ENCODE results near the gene BCL2L15.
"Not testable (repeated sequence)": the region's sequence is repeated elsewhere in the genome, so short reads cannot be mapped to it uniquely, and the experiment has no call there.

BCL2L15 gene

GRCh38 chr1:113855630-113856400 lies 31.6 kb downstream of the BCL2L15 start:
- no peaks in the 10 kb centered on the region for H3K4me1 ChIP-seq (ENCODE audit: control insufficient read depth in 1 of 2, insufficient read depth in 2 of 2, low read length in 2 of 2)
- H3K27me3 ChIP-seq (ENCODE audit: insufficient read depth, low read length): no peaks in the 10 kb centered on the region
- WGBS (ENCODE audit: extremely low coverage, insufficient coverage, insufficient read length): no CpG with 5 or more reads among the region's 4 CpGs
- no peak overlapping the region for H2BK12ac ChIP-seq (ENCODE audit: low read length)
- no peak overlapping the region for H3K14ac ChIP-seq (ENCODE audit: low read length)
- no peaks in the 10 kb centered on the region for H3K79me2 ChIP-seq (ENCODE audit: control insufficient read depth, insufficient read depth, low read length, poor library complexity)
- H3K4me2 ChIP-seq (ENCODE audit: low read length): no peak overlapping the region
- H4K12ac ChIP-seq (ENCODE audit: low read depth, low read length): no peak overlapping the region
- no peak overlapping the region for H2AK5ac ChIP-seq (ENCODE audit: low read length)
- H3K23ac ChIP-seq (ENCODE audit: low read length): no peak overlapping the region
- H3K9ac ChIP-seq (ENCODE audit: low read length): no peak overlapping the region
- H4K91ac ChIP-seq (ENCODE audit: low read depth, low read length): no peak overlapping the region
- H2BK120ac ChIP-seq (ENCODE audit: insufficient read depth, low read length, poor library complexity): no peak overlapping the region
- H2BK5ac ChIP-seq (ENCODE audit: low read depth, low read length, poor library complexity): no peak overlapping the region
- H3K9me3 ChIP-seq (ENCODE audit: insufficient read depth, low read depth, low read length): no peaks in the 10 kb centered on the region
- no peak overlapping the region for H4K8ac ChIP-seq (ENCODE audit: low read depth, low read length)
- no peaks in the 10 kb centered on the region for H3K79me1 ChIP-seq (ENCODE audit: low read length)
- no peak overlapping the region for H3K4me3 ChIP-seq (ENCODE audit: low read depth, low read length)
- H3K18ac ChIP-seq (ENCODE audit: low read length): no peak overlapping the region
- no peak overlapping the region for H3K4ac ChIP-seq (ENCODE audit: low read depth, low read length)
- no peak overlapping the region for H2AFZ ChIP-seq (ENCODE audit: insufficient read depth, low read length, poor library complexity)
- H3K27ac ChIP-seq (ENCODE audit: low read depth, low read length): no peak overlapping the region
- DNase-seq: no peak
- no peaks in the 10 kb centered on the region for H3K36me3 ChIP-seq (ENCODE audit: control insufficient read depth in 1 of 2, insufficient read depth in 2 of 2, low read length in 2 of 2)

GRCh38 chr1:113854234-113854633 lies 33.1 kb downstream of the BCL2L15 start:
- no peak overlapping the region for H2BK5ac ChIP-seq (ENCODE audit: low read depth, low read length, poor library complexity)

GRCh38 chr1:113852694-113853093 lies 34.7 kb downstream of the BCL2L15 start:
- not testable (repeated sequence) for H3K9me3 ChIP-seq (ENCODE audit: insufficient read depth, low read depth, low read length)

More at GRCh38 chr1:113854234-113854633, 33.1 kb downstream of the BCL2L15 start:
- no peak overlapping the region for H3K14ac ChIP-seq (ENCODE audit: low read length)
- H2AFZ ChIP-seq (ENCODE audit: insufficient read depth, low read length, poor library complexity): no peak overlapping the region
- no CpG with 5 or more reads among the region's 1 CpG for WGBS (ENCODE audit: extremely low coverage, insufficient coverage, insufficient read length)
- H3K9me3 ChIP-seq (ENCODE audit: insufficient read depth, low read depth, low read length): no peaks in the 10 kb centered on the region
- no peaks in the 10 kb centered on the region for H3K79me2 ChIP-seq (ENCODE audit: control insufficient read depth, insufficient read depth, low read length, poor library complexity)
- no peaks in the 10 kb centered on the region for H3K4me1 ChIP-seq (ENCODE audit: control insufficient read depth in 1 of 2, insufficient read depth in 2 of 2, low read length in 2 of 2)
- no peak overlapping the region for H2AK5ac ChIP-seq (ENCODE audit: low read length)
- H4K91ac ChIP-seq (ENCODE audit: low read depth, low read length): no peak overlapping the region
- no peak overlapping the region for H4K12ac ChIP-seq (ENCODE audit: low read depth, low read length)
- H3K27ac ChIP-seq (ENCODE audit: low read depth, low read length): no peak overlapping the region
- no peak overlapping the region for H2BK120ac ChIP-seq (ENCODE audit: insufficient read depth, low read length, poor library complexity)
- H3K4me3 ChIP-seq (ENCODE audit: low read depth, low read length): no peak overlapping the region
- no peak overlapping the region for H3K23ac ChIP-seq (ENCODE audit: low read length)
- H3K27me3 ChIP-seq (ENCODE audit: insufficient read depth, low read length): no peaks in the 10 kb centered on the region
- no peak overlapping the region for H3K4me2 ChIP-seq (ENCODE audit: low read length)
- DNase-seq: no peak
- H3K4ac ChIP-seq (ENCODE audit: low read depth, low read length): no peak overlapping the region
- no peak overlapping the region for H3K9ac ChIP-seq (ENCODE audit: low read length)
- no peak overlapping the region for H4K8ac ChIP-seq (ENCODE audit: low read depth, low read length)
- H3K79me1 ChIP-seq (ENCODE audit: low read length): no peaks in the 10 kb centered on the region
- H3K18ac ChIP-seq (ENCODE audit: low read length): no peak overlapping the region
- H2BK12ac ChIP-seq (ENCODE audit: low read length): no peak overlapping the region
- no peaks in the 10 kb centered on the region for H3K36me3 ChIP-seq (ENCODE audit: control insufficient read depth in 1 of 2, insufficient read depth in 2 of 2, low read length in 2 of 2)

GRCh38 chr1:113850127-113850796 lies 37.1 kb downstream of the BCL2L15 start:
- WGBS (ENCODE audit: extremely low coverage, insufficient coverage, insufficient read length): no CpG with 5 or more reads among the region's 3 CpGs
- Histone ChIP-seq H2AK5ac (ENCODE audit: low read length) (no peak overlapping the region), H2BK5ac (ENCODE audit: low read depth, low read length, poor library complexity) (no peak overlapping the region), H4K91ac (ENCODE audit: low read depth, low read length) (no peak overlapping the region), H3K36me3 (ENCODE audit: control insufficient read depth in 1 of 2, insufficient read depth in 2 of 2, low read length in 2 of 2) (no peaks in the 10 kb centered on the region), H3K4me2 (ENCODE audit: low read length) (no peak overlapping the region), H3K4me1 (ENCODE audit: control insufficient read depth in 1 of 2, insufficient read depth in 2 of 2, low read length in 2 of 2) (no peaks in the 10 kb centered on the region), H4K8ac (ENCODE audit: low read depth, low read length) (no peak overlapping the region), H2BK12ac (ENCODE audit: low read length) (no peak overlapping the region), H3K4me3 (ENCODE audit: low read depth, low read length) (no peak overlapping the region), H2BK120ac (ENCODE audit: insufficient read depth, low read length, poor library complexity) (no peak overlapping the region), H3K9ac (ENCODE audit: low read length) (no peak overlapping the region), H3K23ac (ENCODE audit: low read length) (no peak overlapping the region), H3K27me3 (ENCODE audit: insufficient read depth, low read length) (no peaks in the 10 kb centered on the region), H3K14ac (ENCODE audit: low read length) (no peak overlapping the region), H3K79me1 (ENCODE audit: low read length) (no peaks in the 10 kb centered on the region), H2AFZ (ENCODE audit: insufficient read depth, low read length, poor library complexity) (no peak overlapping the region), H3K18ac (ENCODE audit: low read length) (no peak overlapping the region), H3K79me2 (ENCODE audit: control insufficient read depth, insufficient read depth, low read length, poor library complexity) (no peaks in the 10 kb centered on the region), H4K12ac (ENCODE audit: low read depth, low read length) (no peak overlapping the region), H3K9me3 (ENCODE audit: insufficient read depth, low read depth, low read length) (no peaks in the 10 kb centered on the region), H3K4ac (ENCODE audit: low read depth, low read length) (no peak overlapping the region), H3K27ac (ENCODE audit: low read depth, low read length) (no peak overlapping the region)
- no peak for DNase-seq

More at GRCh38 chr1:113852694-113853093, 34.7 kb downstream of the BCL2L15 start:
- H2BK5ac ChIP-seq (ENCODE audit: low read depth, low read length, poor library complexity); H3K36me3 ChIP-seq (ENCODE audit: control insufficient read depth in 1 of 2, insufficient read depth in 2 of 2, low read length in 2 of 2); H3K23ac ChIP-seq (ENCODE audit: low read length); H2AFZ ChIP-seq (ENCODE audit: insufficient read depth, low read length, poor library complexity); H3K79me1 ChIP-seq (ENCODE audit: low read length); H2BK12ac ChIP-seq (ENCODE audit: low read length); H3K4me1 ChIP-seq (ENCODE audit: control insufficient read depth in 1 of 2, insufficient read depth in 2 of 2, low read length in 2 of 2); DNase-seq; H3K4ac ChIP-seq (ENCODE audit: low read depth, low read length); H3K27me3 ChIP-seq (ENCODE audit: insufficient read depth, low read length); H3K14ac ChIP-seq (ENCODE audit: low read length); H3K9ac ChIP-seq (ENCODE audit: low read length); H4K91ac ChIP-seq (ENCODE audit: low read depth, low read length); H3K4me3 ChIP-seq (ENCODE audit: low read depth, low read length); H3K79me2 ChIP-seq (ENCODE audit: control insufficient read depth, insufficient read depth, low read length, poor library complexity); H3K18ac ChIP-seq (ENCODE audit: low read length); H4K12ac ChIP-seq (ENCODE audit: low read depth, low read length); H4K8ac ChIP-seq (ENCODE audit: low read depth, low read length); H3K27ac ChIP-seq (ENCODE audit: low read depth, low read length); H2AK5ac ChIP-seq (ENCODE audit: low read length); H2BK120ac ChIP-seq (ENCODE audit: insufficient read depth, low read length, poor library complexity); H3K4me2 ChIP-seq (ENCODE audit: low read length): not testable (repeated sequence)
- WGBS (ENCODE audit: extremely low coverage, insufficient coverage, insufficient read length): no CpG with 5 or more reads among the region's 6 CpGs
